H1 (cell line): Measurements from ENCODE around the gene HLA-DRB1. TPM values are rescaled to one million over a fixed set of nuclear protein-coding genes. Genes with fewer than 3 reads are reported as not detected.

Experiments
- CTCF ChIA-PET: fragments of 300-600 bp; sonication (Branson Sonifier 250); formaldehyde crosslinking; loops from one replicate; lab custom pipeline; 2021; ENCODE audit not compliant: partially characterized antibody; lab: Charles Lee
- POLR2A ChIA-PET: fragments of 300-600 bp; sonication (Branson Sonifier 250); formaldehyde crosslinking; loops from one replicate; lab custom pipeline; 2021; ENCODE audit warnings: inconsistent platforms; ENCODE audit not compliant: partially characterized antibody; lab: Charles Lee
- DNase-seq, 2 experiments: peaks; one replicate each; pipeline versions ENCODE4 v3.0.0 to v3.0.0-alpha.2; 2010 to 2022; ENCODE audit warnings: low spot score in 2 of 2, low read depth in 1 of 2, mixed read lengths in 1 of 2
- FAIRE-seq: peaks from 2 replicates; lab custom pipeline; 2011; peaks lifted over from hg19 to GRCh38; lab: Jason Lieb, UNC
- H2AFZ ChIP-seq: 2 replicates; pipeline ENCODE4 v1.8.1; 2012; ENCODE audit warnings: low read length, inconsistent platforms
- H2AK5ac ChIP-seq: 2 replicates; pipeline ENCODE4 v1.6.1; 2013; ENCODE audit warnings: low read depth, low read length
- H2BK120ac ChIP-seq: replicated peaks from 2 replicates; pipeline ENCODE3; 2013; ENCODE audit warnings: low read depth, low read length, inconsistent platforms
- H2BK12ac ChIP-seq: 2 replicates; pipeline ENCODE4 v1.6.1; 2013; ENCODE audit warnings: low read depth, low read length
- H2BK15ac ChIP-seq: 2 replicates; pipeline ENCODE4 v1.6.1; 2013; ENCODE audit warnings: low read length
- H2BK20ac ChIP-seq: 2 replicates; pipeline ENCODE4 v1.6.1; 2013; ENCODE audit warnings: low read length
- H2BK5ac ChIP-seq: 2 replicates; pipeline ENCODE4 v1.6.1; 2013; ENCODE audit warnings: low read depth, low read length
- H3K14ac ChIP-seq: 2 replicates; pipeline ENCODE4 v1.6.1; 2013; ENCODE audit warnings: inconsistent platforms; ENCODE audit not compliant: insufficient read length
- H3K18ac ChIP-seq: 2 replicates; pipeline ENCODE4 v1.6.1; 2013; ENCODE audit warnings: low read length; ENCODE audit errors: extremely low read depth
- H3K23ac ChIP-seq: 2 replicates; pipeline ENCODE4 v1.6.1; 2013; ENCODE audit warnings: inconsistent platforms; ENCODE audit not compliant: insufficient read length
- H3K23me2 ChIP-seq: 2 replicates; pipeline ENCODE4 v1.6.1; 2013; ENCODE audit warnings: low read depth, low read length
- H3K27ac ChIP-seq: 2 replicates; pipeline ENCODE4 v1.6.1; 2011; ENCODE audit warnings: low read depth, low read length, inconsistent platforms
- H3K27me3 ChIP-seq, 4 experiments: replicated peaks in 1 of 4; 1 replicate in 1 of 4; 2 replicates in 3 of 4; pipeline versions ENCODE4 v1.6.1 to v1.8.1; 2011 to 2013; ENCODE audit warnings: low read length in 3 of 4, mild to moderate bottlenecking in 3 of 4, inconsistent platforms in 2 of 4, mixed read lengths in 2 of 4, moderate library complexity in 1 of 4; ENCODE audit not compliant: control insufficient read depth in 3 of 4, insufficient read depth in 3 of 4; ENCODE audit errors: extremely low read depth in 1 of 4
- H3K36me3 ChIP-seq, 4 experiments: 2 replicates each; pipeline versions ENCODE4 v1.6.1 to v1.8.1; 2011 to 2013; ENCODE audit warnings: mild to moderate bottlenecking in 4 of 4, low read length in 3 of 4, moderate library complexity in 2 of 4, control low read depth in 1 of 4, inconsistent platforms in 1 of 4; ENCODE audit not compliant: insufficient read depth in 4 of 4, control insufficient read depth in 2 of 4
- H3K4ac ChIP-seq: replicated peaks from 2 replicates; pipeline ENCODE3; 2013; ENCODE audit warnings: low read length, low read depth, mixed read lengths, inconsistent platforms; ENCODE audit not compliant: insufficient read length
- H3K4me1 ChIP-seq, 4 experiments: replicated peaks in 1 of 4; 1 replicate in 1 of 4; 2 replicates in 3 of 4; pipeline versions ENCODE4 v1.6.1 to v1.8.1; 2011 to 2013; ENCODE audit warnings: low read length in 3 of 4, inconsistent platforms in 2 of 4, mixed read lengths in 1 of 4; ENCODE audit not compliant: insufficient read depth in 4 of 4, control insufficient read depth in 3 of 4
- H3K4me2 ChIP-seq, 2 experiments: 2 replicates each; pipeline versions ENCODE4 v1.6.1 to v1.8.1; 2011 to 2013; ENCODE audit warnings: low read depth in 2 of 2, low read length in 2 of 2, control low read depth in 1 of 2, inconsistent platforms in 1 of 2, mild to moderate bottlenecking in 1 of 2; ENCODE audit not compliant: insufficient read depth in 1 of 2
- H3K4me3 ChIP-seq, 4 experiments: fragments of 200-600, 300-600 bp in 1 of 4; sonication (generic), shearing (Covaris generic), sonication (Bioruptor Twin) in 1 of 4; 2 replicates each; pipeline versions ENCODE4 v1.5.1 to v1.8.1; 2011 to 2016; ENCODE audit warnings: low read length in 4 of 4, low read depth in 3 of 4, control low read depth in 2 of 4, inconsistent platforms in 2 of 4, mild to moderate bottlenecking in 2 of 4, mixed read lengths in 1 of 4, moderate library complexity in 1 of 4; ENCODE audit not compliant: insufficient read depth in 2 of 4; ENCODE audit errors: extremely low read depth in 1 of 4
- H3K56ac ChIP-seq: replicated peaks from 2 replicates; pipeline ENCODE3; 2013; ENCODE audit warnings: low read depth, mild to moderate bottlenecking, mixed read lengths, low read length, inconsistent platforms; ENCODE audit not compliant: insufficient read length
- H3K79me1 ChIP-seq: 2 replicates; pipeline ENCODE4 v1.6.1; 2013; ENCODE audit warnings: low read depth, low read length, control low read depth
- H3K79me2 ChIP-seq, 2 experiments: 2 replicates each; pipeline versions ENCODE4 v1.6.1 to v1.8.1; 2012 to 2013; ENCODE audit warnings: low read length in 2 of 2, mild to moderate bottlenecking in 2 of 2, inconsistent platforms in 1 of 2; ENCODE audit not compliant: insufficient read depth in 2 of 2, control insufficient read depth in 1 of 2
- H3K9ac ChIP-seq, 4 experiments: replicated peaks in 1 of 4; 1 replicate in 1 of 4; 2 replicates in 3 of 4; pipeline versions ENCODE4 v1.6.1 to v1.8.1; 2011 to 2013; ENCODE audit warnings: low read depth in 3 of 4, low read length in 3 of 4, control low read depth in 2 of 4, mild to moderate bottlenecking in 2 of 4, moderate library complexity in 2 of 4, inconsistent platforms in 1 of 4; ENCODE audit errors: extremely low read depth in 1 of 4
- H3K9me3 ChIP-seq, 2 experiments: 2 replicates each; pipeline versions ENCODE4 v1.6.1 to v1.8.1; 2012 to 2013; ENCODE audit warnings: mild to moderate bottlenecking in 2 of 2, moderate library complexity in 2 of 2, control low read depth in 1 of 2, inconsistent platforms in 1 of 2, low read depth in 1 of 2, low read length in 1 of 2, mixed read lengths in 1 of 2; ENCODE audit not compliant: insufficient read depth in 2 of 2
- H4K20me1 ChIP-seq, 2 experiments: replicated peaks in 1 of 2; 2 replicates each; pipeline versions ENCODE3 to v1.8.1; 2011 to 2013; ENCODE audit warnings: inconsistent platforms in 2 of 2, low read length in 2 of 2, mild to moderate bottlenecking in 1 of 2; ENCODE audit not compliant: insufficient read depth in 2 of 2, control insufficient read depth in 1 of 2
- H4K5ac ChIP-seq: 2 replicates; pipeline ENCODE4 v1.6.1; 2013; ENCODE audit warnings: low read length, low read depth, mixed read lengths, inconsistent platforms; ENCODE audit not compliant: insufficient read length
- H4K8ac ChIP-seq: 2 replicates; pipeline ENCODE4 v1.8.0; 2013; ENCODE audit warnings: mild to moderate bottlenecking, moderate library complexity, low read length, inconsistent platforms; ENCODE audit not compliant: insufficient read depth; ENCODE audit errors: extremely low read depth
- H4K91ac ChIP-seq: replicated peaks from 2 replicates; pipeline ENCODE3; 2013; ENCODE audit warnings: low read length, mixed read lengths, inconsistent platforms; ENCODE audit not compliant: insufficient read length
- BACH1 ChIP-seq: IDR thresholded peaks from 2 replicates; pipeline ENCODE4 v1.6.1; 2012; ENCODE audit warnings: low read length, improper control_type of control experiment
- BRCA1 ChIP-seq: IDR thresholded peaks from 2 replicates; pipeline ENCODE4 v1.6.1; 2012; ENCODE audit warnings: low read depth, low read length, improper control_type of control experiment
- E2F6 ChIP-seq: IDR thresholded peaks from 2 replicates; pipeline ENCODE4 v1.6.1; 2012; ENCODE audit warnings: inconsistent platforms
- RAD21 ChIP-seq, 2 experiments: IDR thresholded peaks in 1 of 2; conservative IDR thresholded peaks in 1 of 2; 2 replicates each; pipeline ENCODE4 v1.6.1; 2011; ENCODE audit warnings: low read depth in 2 of 2, low read length in 2 of 2, improper control_type of control experiment in 1 of 2, inconsistent platforms in 1 of 2, mild to moderate bottlenecking in 1 of 2, moderate library complexity in 1 of 2
- SIN3A ChIP-seq, 2 experiments: IDR thresholded peaks in 1 of 2; conservative IDR thresholded peaks in 1 of 2; 2 replicates each; pipeline ENCODE4 v1.6.1; 2011 to 2012; ENCODE audit warnings: low read length in 2 of 2, improper control_type of control experiment in 1 of 2, low read depth in 1 of 2, mild to moderate bottlenecking in 1 of 2
- USF2 ChIP-seq: IDR thresholded peaks from 2 replicates; pipeline ENCODE4 v1.6.1; 2011; ENCODE audit warnings: low read length, improper control_type of control experiment
- WGBS, 2 experiments: shearing (Covaris generic) in 1 of 2; methylation state at CpG; one replicate each; pipeline versions ENCODE4 v1.1.6 to v1.1.7; 2013 to 2015; ENCODE audit warnings: low lambda C conversion rate in 2 of 2, mixed read lengths in 2 of 2, inconsistent platforms in 1 of 2, low coverage in 1 of 2, missing lambda C conversion rate in 1 of 2; ENCODE audit not compliant: insufficient replicate concordance in 2 of 2, insufficient coverage in 1 of 2, insufficient read length in 1 of 2; ENCODE audit errors: extremely low coverage in 1 of 2, missing lambda C conversion rate in 1 of 2; 5-methylcytosine and 5-hydroxymethylcytosine counted together
- polyA plus RNA-seq, 7 experiments: library from polyadenylated mRNA; depleted of rRNA in 3 of 7; stranded (reverse) in 5 of 7; unstranded in 2 of 7; fragments of >200 nt in 5 of 7; fragments of 200-250 nt in 2 of 7; gene quantifications; 1 replicate in 5 of 7; 2 replicates in 1 of 7; 4 replicates in 1 of 7; pipeline versions ENCODE4 v1.2.1 to v1.2.3, GENCODE V29; 2011 to 2013; ENCODE audit warnings: missing spikeins in 2 of 7, mixed read lengths in 2 of 7
- total RNA-seq: library from RNA; stranded (reverse); fragmentation: NEBNext Ultra II Directional; extraction: Animal tissue kit (Norgen Biotek cat#: 25700); gene quantifications from 2 replicates; pipeline ENCODE4 v1.2.1, GENCODE V29; 2021

The HLA-DRB1 gene
- total and polyA plus RNA-seq, 2 of the 8 experiments (the other 6 are each of a cell fraction or from before 2014, with no cell fraction given) = 6.7 to 7.5 TPM

- Histone ChIP-seq H3K79me1 (no peaks in the 10 kb centered on the region), H2BK15ac (no peak overlapping the region), H3K9ac (no peak overlapping the region), H3K23ac (no peak overlapping the region), H3K4ac (no peak overlapping the region), H4K20me1 (no peaks in the 10 kb centered on the region), H3K9me3 (no peaks in the 10 kb centered on the region), H2BK12ac (no peak overlapping the region), H2BK5ac (no peak overlapping the region), H3K79me2 (no peaks in the 10 kb centered on the region), H3K4me1 (no peaks in the 10 kb centered on the region), H4K5ac (no peak overlapping the region), H4K91ac (no peak overlapping the region), H4K8ac (no peak overlapping the region), H2BK120ac (no peak overlapping the region), H3K14ac (no peak overlapping the region), H3K36me3 (no peaks in the 10 kb centered on the region), H3K27me3 (no peaks in the 10 kb centered on the region), H3K56ac (no peak overlapping the region), H2AK5ac (no peak overlapping the region), H3K18ac (no peak overlapping the region), H2AFZ (no peak overlapping the region), H3K4me2 (no peak overlapping the region), H2BK20ac (no peak overlapping the region), H3K23me2 (no peaks in the 10 kb centered on the region), H3K4me3 (no peak overlapping the region), H3K27ac (no peak overlapping the region)
- FAIRE-seq (no peak), DNase-seq (no peak)
- no peak for TF ChIP-seq SIN3A (conservative IDR thresholded peaks at IDR 0.05 in 1 of 2, IDR thresholded peaks at IDR 0.05 in 1 of 2; ENCODE audit: low read depth in 1 of 2, low read length in 2 of 2)
- TF ChIP-seq E2F6 = no peak
- no peak for TF ChIP-seq BACH1
- no peak for TF ChIP-seq USF2
- TF ChIP-seq RAD21 (IDR thresholded peaks at IDR 0.05 in 1 of 2, conservative IDR thresholded peaks at IDR 0.05 in 1 of 2; ENCODE audit: low read depth in 2 of 2, low read length in 2 of 2) = no peak
- no peak for TF ChIP-seq BRCA1
- WGBS, 2 experiments = 51% methylated on average over 3 of the region's 3 CpGs; no CpG with 5 or more reads in 1 of the 2 experiments
- ChIA-PET CTCF (interaction anchor here (1.3 kb wide), 1 partner anchor 170 kb away, joined by 5 read pairs; no protein-coding TSS in a partner anchor), POLR2A (interaction anchor here (0.7 kb wide), 1 partner anchor 355 kb away, joined by 3 read pairs; no protein-coding TSS in a partner anchor)
Measured at GRCh38 chr6:32615885-32616532, 26.4 kb upstream of the HLA-DRB1 start.
